ENCODE results near the gene SELE. TPM values are rescaled to one million over a fixed set of nuclear protein-coding genes. Genes with fewer than 3 reads are reported as not detected.

Gene SELE
- total RNA-seq, 2 experiments from 2014 or later = not detected

DNA sequence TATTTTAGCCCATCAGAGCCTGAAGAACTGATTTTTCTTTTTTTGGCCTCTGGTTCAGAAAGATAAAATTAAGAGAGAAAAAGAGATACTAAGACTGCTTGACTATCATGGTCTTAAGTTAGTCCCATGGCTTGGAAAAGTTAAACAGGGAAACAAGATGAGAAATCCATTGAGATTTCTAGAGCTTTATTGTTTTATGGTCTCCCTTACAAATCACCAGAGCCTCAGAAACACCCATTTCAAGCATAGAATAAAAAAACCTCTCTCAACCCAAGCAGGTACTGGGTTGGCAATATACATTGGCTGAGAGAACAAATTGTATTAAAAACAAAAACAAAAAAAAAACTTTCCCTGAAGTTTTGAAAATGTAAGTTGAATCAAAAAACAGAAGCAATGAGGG lies 3.9 kb downstream of the SELE start:
- POLR2A ChIA-PET = interaction anchor here (0.6 kb wide), 1 partner anchor 459 kb away, joined by 3 read pairs; no protein-coding TSS in a partner anchor
- no TSS peak for BruUV-seq (replicated peaks)

DNA sequence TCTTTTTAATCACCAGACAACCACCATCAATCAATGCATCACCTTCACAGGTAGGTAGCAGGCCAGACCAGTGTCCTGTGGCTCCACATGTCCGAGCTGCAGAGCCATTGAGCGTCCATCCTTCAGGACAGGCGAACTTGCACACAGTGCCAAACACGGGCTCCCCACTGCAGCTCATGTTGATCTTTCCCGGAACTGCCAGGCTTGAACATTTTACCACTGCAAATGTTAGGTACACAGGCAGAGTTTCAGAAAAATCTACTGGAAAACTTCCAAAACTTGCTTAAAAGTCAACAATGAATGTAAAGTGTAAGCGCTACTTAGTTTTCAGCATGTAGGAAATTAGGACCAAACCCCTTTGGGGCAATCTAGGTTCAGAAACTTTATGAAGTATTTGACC lies 6.6 kb downstream of the SELE start:
- intact Hi-C loops (cut with micrococcal nuclease; ENCODE audit: unreplicated experiment) = no loop called here
- Histone ChIP-seq H3K9me3 (ENCODE audit: low read length) (no peaks in the 10 kb centered on the region), H3K4me3 (ENCODE audit: low read depth, low read length, poor library complexity, severe bottlenecking) (no peak overlapping the region), H3K79me2 (ENCODE audit: insufficient read depth, low read depth, low read length) (no peaks in the 10 kb centered on the region), H3K4me2 (ENCODE audit: low read length) (no peak overlapping the region), H4K20me1 (ENCODE audit: insufficient read depth, low read length) (no peaks in the 10 kb centered on the region), H3K9me2 (ENCODE audit: insufficient read depth, low read length) (no peaks in the 10 kb centered on the region), H2AFZ (ENCODE audit: low read length) (no peak overlapping the region), H3K27ac (ENCODE audit: low read depth, low read length, poor library complexity, severe bottlenecking) (no peak overlapping the region), H3K4me1 (ENCODE audit: insufficient read depth, low read length, poor library complexity, severe bottlenecking) (no peaks in the 10 kb centered on the region), H3K36me3 (ENCODE audit: insufficient read depth, low read length) (no peaks in the 10 kb centered on the region)
- POLR2A ChIA-PET = no interaction called here
- TF ChIP-seq, protein P1, sequence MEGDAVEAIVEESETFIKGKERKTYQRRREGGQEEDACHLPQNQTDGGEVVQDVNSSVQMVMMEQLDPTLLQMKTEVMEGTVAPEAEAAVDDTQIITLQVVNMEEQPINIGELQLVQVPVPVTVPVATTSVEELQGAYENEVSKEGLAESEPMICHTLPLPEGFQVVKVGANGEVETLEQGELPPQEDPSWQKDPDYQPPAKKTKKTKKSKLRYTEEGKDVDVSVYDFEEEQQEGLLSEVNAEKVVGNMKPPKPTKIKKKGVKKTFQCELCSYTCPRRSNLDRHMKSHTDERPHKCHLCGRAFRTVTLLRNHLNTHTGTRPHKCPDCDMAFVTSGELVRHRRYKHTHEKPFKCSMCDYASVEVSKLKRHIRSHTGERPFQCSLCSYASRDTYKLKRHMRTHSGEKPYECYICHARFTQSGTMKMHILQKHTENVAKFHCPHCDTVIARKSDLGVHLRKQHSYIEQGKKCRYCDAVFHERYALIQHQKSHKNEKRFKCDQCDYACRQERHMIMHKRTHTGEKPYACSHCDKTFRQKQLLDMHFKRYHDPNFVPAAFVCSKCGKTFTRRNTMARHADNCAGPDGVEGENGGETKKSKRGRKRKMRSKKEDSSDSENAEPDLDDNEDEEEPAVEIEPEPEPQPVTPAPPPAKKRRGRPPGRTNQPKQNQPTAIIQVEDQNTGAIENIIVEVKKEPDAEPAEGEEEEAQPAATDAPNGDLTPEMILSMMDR (conservative IDR thresholded peaks at IDR 0.05; ENCODE audit: low read length) = no peak
- TF ChIP-seq EZH2phosphoT487 (IDR thresholded peaks at IDR 0.05; ENCODE audit: borderline replicate concordance, low read depth, low read length) = no peak
- CTCF ChIA-PET (ENCODE audit: unreplicated experiment) = no interaction called here
- BruUV-seq (replicated peaks) = no TSS peak
- no peak for DNase-seq (ENCODE audit: low spot score)

More for the DNA sequence above, 3.9 kb downstream of the SELE start:
- Histone ChIP-seq H3K9me3 (ENCODE audit: low read length) (no peaks in the 10 kb centered on the region), H3K27ac (ENCODE audit: low read depth, low read length, poor library complexity, severe bottlenecking) (no peak overlapping the region), H3K4me2 (ENCODE audit: low read length) (no peak overlapping the region), H3K4me1 (ENCODE audit: insufficient read depth, low read length, poor library complexity, severe bottlenecking) (no peaks in the 10 kb centered on the region), H4K20me1 (ENCODE audit: insufficient read depth, low read length) (no peaks in the 10 kb centered on the region), H2AFZ (ENCODE audit: low read length) (no peak overlapping the region), H3K4me3 (ENCODE audit: low read depth, low read length, poor library complexity, severe bottlenecking) (no peak overlapping the region), H3K9me2 (ENCODE audit: insufficient read depth, low read length) (no peaks in the 10 kb centered on the region), H3K79me2 (ENCODE audit: insufficient read depth, low read depth, low read length) (no peaks in the 10 kb centered on the region), H3K36me3 (ENCODE audit: insufficient read depth, low read length) (no peaks in the 10 kb centered on the region)
- intact Hi-C loops (cut with micrococcal nuclease; ENCODE audit: unreplicated experiment) = no loop called here
- DNase-seq (ENCODE audit: low spot score) = no peak
- CTCF ChIA-PET (ENCODE audit: unreplicated experiment) = no interaction called here
- TF ChIP-seq, protein P1 (conservative IDR thresholded peaks at IDR 0.05; ENCODE audit: low read length) = no peak
- TF ChIP-seq EZH2phosphoT487 (IDR thresholded peaks at IDR 0.05; ENCODE audit: borderline replicate concordance, low read depth, low read length) = no peak

DNA sequence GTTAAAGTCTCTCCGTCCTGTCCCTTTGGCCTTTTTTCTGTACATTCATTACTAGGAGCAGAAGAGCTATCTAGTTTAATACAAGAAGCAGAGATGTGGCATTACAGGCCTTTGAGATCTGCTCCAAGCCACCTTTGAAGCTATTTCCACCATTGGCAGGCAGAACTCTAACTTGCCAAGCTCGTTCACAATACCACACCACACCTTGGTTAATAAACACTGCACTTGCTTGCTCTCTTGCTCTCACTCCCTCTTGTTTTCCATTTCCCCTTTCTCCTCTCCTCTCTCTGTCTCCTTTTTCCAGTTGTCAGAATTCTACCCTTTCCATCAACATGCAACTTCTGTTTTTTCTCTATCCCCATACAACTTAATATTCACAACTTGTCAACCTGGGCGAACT lies 7.0 kb downstream of the SELE start:
- H2AFZ ChIP-seq (ENCODE audit: low read length) = no peak overlapping the region
- intact Hi-C loops (cut with micrococcal nuclease; ENCODE audit: unreplicated experiment) = no loop called here
- no peak overlapping the region for H3K4me2 ChIP-seq (ENCODE audit: low read length)
- no peaks in the 10 kb centered on the region for H4K20me1 ChIP-seq (ENCODE audit: insufficient read depth, low read length)
- no peak for DNase-seq (ENCODE audit: low spot score)
- ChIA-PET POLR2A (no interaction called here), CTCF (ENCODE audit: unreplicated experiment) (no interaction called here)
- no peak overlapping the region for H3K4me3 ChIP-seq (ENCODE audit: low read depth, low read length, poor library complexity, severe bottlenecking)
- H3K36me3 ChIP-seq (ENCODE audit: insufficient read depth, low read length) = no peaks in the 10 kb centered on the region
- TF ChIP-seq, protein P1 (conservative IDR thresholded peaks at IDR 0.05; ENCODE audit: low read length) = no peak
- no peak for TF ChIP-seq EZH2phosphoT487 (IDR thresholded peaks at IDR 0.05; ENCODE audit: borderline replicate concordance, low read depth, low read length)
- no peaks in the 10 kb centered on the region for H3K9me3 ChIP-seq (ENCODE audit: low read length)
- no TSS peak for BruUV-seq (replicated peaks)
- H3K4me1 ChIP-seq (ENCODE audit: insufficient read depth, low read length, poor library complexity, severe bottlenecking) = no peaks in the 10 kb centered on the region
- no peaks in the 10 kb centered on the region for H3K9me2 ChIP-seq (ENCODE audit: insufficient read depth, low read length)
- H3K27ac ChIP-seq (ENCODE audit: low read depth, low read length, poor library complexity, severe bottlenecking) = no peak overlapping the region
- no peaks in the 10 kb centered on the region for H3K79me2 ChIP-seq (ENCODE audit: insufficient read depth, low read depth, low read length)
